Smooth muscle cell (in vitro differentiated cells): ENCODE data around the gene FAM186B. TPM values are rescaled to one million over a fixed set of nuclear protein-coding genes. Genes with fewer than 3 reads are reported as not detected.

ENCODE experiments used
- DNase-seq: peaks from one replicate; lab custom pipeline; 2025; ENCODE audit not compliant: unreplicated experiment; lab: John Stamatoyannopoulos, UW
- H2AFZ ChIP-seq: fragments of 200-600 bp; sonication (generic); 2 replicates; pipeline ENCODE4 v1.6.0; 2016; ENCODE audit warnings: antibody characterized with exemption, low read depth, mild to moderate bottlenecking
- H3F3A ChIP-seq: fragments of 200-600 bp; sonication (generic); 2 replicates; pipeline ENCODE4 v1.6.0; 2017; ENCODE audit warnings: antibody characterized with exemption, low read depth
- H3K27ac ChIP-seq: fragments of 200-600 bp; sonication (generic); 2 replicates; pipeline ENCODE4 v1.5.1; 2016; ENCODE audit warnings: low read depth, mild to moderate bottlenecking
- H3K27me3 ChIP-seq: fragments of 200-600 bp; sonication (generic); 2 replicates; pipeline ENCODE4 v1.6.1; 2016; ENCODE audit warnings: low read depth, mild to moderate bottlenecking
- H3K36me3 ChIP-seq: fragments of 200-600 bp; sonication (generic); 2 replicates; pipeline ENCODE4 v1.5.1; 2016; ENCODE audit warnings: low read depth
- H3K4me1 ChIP-seq: fragments of 200-600 bp; sonication (generic); 2 replicates; pipeline ENCODE4 v1.5.1; 2016; ENCODE audit warnings: low read depth
- H3K4me2 ChIP-seq: fragments of 200-600 bp; sonication (generic); 2 replicates; pipeline ENCODE4 v1.6.0; 2016; ENCODE audit warnings: mild to moderate bottlenecking
- H3K4me3 ChIP-seq: fragments of 200-600 bp; sonication (generic); 2 replicates; pipeline ENCODE4 v1.5.1; 2016; ENCODE audit warnings: mild to moderate bottlenecking
- H3K79me2 ChIP-seq: fragments of 200-600 bp; sonication (generic); 2 replicates; pipeline ENCODE4 v1.6.0; 2016; ENCODE audit warnings: low read depth, mild to moderate bottlenecking
- H3K9ac ChIP-seq: fragments of 200-600 bp; sonication (generic); 2 replicates; pipeline ENCODE4 v1.6.0; 2016; ENCODE audit warnings: low read depth
- H3K9me3 ChIP-seq: fragments of 200-600 bp; sonication (generic); replicated peaks from 2 replicates; pipeline ENCODE4 v1.5.1; 2016; ENCODE audit warnings: low read depth
- H4K20me1 ChIP-seq: fragments of 200-600 bp; sonication (generic); 2 replicates; pipeline ENCODE4 v1.6.0; 2016; ENCODE audit warnings: low read depth
- CTCF ChIP-seq: fragments of 200-600 bp; sonication (generic); IDR thresholded peaks from 2 replicates; pipeline ENCODE4 v1.5.1; 2017; ENCODE audit warnings: borderline replicate concordance, mild to moderate bottlenecking, antibody characterized with exemption; ENCODE audit not compliant: insufficient read depth, poor library complexity, severe bottlenecking
- WGBS: methylation state at CpG from one replicate; pipeline ENCODE4 v1.1.7; 2016; ENCODE audit warnings: low lambda C conversion rate; 5-methylcytosine and 5-hydroxymethylcytosine counted together
- polyA plus RNA-seq: library from polyadenylated mRNA; unstranded; fragments of >200 nt; fragmentation: Nextera tagmentation; extraction: Ambion mirVana; gene quantifications from 2 replicates; pipeline ENCODE4 v1.2.1, GENCODE V29; 2016
- total RNA-seq: library from RNA; depleted of rRNA; stranded (reverse); fragments of >200 nt; gene quantifications from 2 replicates; pipeline ENCODE4 v1.2.3, GENCODE V29; 2014

FAM186B gene
- total and polyA plus RNA-seq, 2 experiments from 2014 or later = 0.18 to 1.3 TPM

DNA sequence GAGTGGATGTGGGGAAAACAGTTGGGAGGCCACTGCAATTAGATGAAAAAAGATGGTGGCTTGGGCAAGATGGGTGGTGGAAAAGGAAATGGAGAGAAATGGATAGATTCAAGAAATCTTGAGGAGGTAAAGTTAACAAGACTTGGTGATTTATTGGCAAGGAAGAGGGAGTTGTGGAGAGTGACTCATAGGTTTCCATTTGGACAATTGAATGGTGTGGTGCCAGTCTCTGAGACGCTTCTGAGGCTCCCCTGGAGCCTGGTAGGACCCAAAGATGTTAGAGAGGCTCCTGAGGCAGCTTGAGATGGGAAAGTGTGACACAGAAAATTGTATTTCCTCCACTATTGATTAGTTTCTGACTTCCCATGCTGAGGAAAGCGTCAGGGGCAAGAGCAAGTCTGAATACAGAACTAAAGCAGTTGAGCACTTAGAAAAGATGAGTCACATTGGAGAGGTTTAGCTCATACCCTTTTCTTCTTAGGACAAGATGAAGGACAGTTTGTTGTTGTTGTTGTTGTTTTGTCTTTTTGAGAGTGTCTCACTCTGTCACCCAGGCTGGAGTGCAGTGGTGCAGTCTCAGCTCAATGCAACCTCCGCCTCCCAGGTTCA is 22.4 kb upstream of the FAM186B start:
- no peaks in the 10 kb centered on the region for H3K27me3 ChIP-seq
- peaks cover 9% of the 10 kb centered on the region for H4K20me1 ChIP-seq
- peaks cover 4% of the 10 kb centered on the region for H3K4me1 ChIP-seq
- H3K27ac ChIP-seq = peak overlapping the region; percentile 4
- H3K9ac ChIP-seq = no peak overlapping the region
- no peaks in the 10 kb centered on the region for H3K36me3 ChIP-seq
- H3K9me3 ChIP-seq = no peaks in the 10 kb centered on the region
- peaks cover 21% of the 10 kb centered on the region for H3F3A ChIP-seq
- no peak overlapping the region for H3K4me3 ChIP-seq
- WGBS = 80% methylated on average over 3 of the region's 3 CpGs
- DNase-seq = no peak
- no peaks in the 10 kb centered on the region for H3K79me2 ChIP-seq
- no peak overlapping the region for H3K4me2 ChIP-seq
- no peak for TF ChIP-seq CTCF
- H2AFZ ChIP-seq = no peak overlapping the region

DNA sequence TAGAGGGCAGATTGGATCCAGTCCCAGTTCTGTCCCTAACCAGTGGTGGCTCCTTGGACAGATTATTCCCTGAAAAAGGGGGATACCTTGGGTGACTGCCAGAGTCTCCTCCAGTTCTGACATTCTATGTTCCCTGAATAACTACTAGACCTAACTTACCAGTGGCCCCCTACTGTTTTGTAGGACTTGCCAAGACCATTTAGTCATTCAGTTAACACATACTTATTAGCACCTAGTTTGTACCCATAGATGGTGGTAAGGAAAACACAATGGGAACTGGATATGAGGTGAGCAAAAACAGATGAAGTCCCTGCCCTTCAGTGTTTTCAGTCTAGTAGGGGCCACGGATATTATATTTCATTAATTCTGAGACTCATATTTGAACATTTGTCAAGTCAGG is 21.4 kb upstream of the FAM186B start:
- Histone ChIP-seq H3K27ac (no peak overlapping the region), H3K27me3 (no peaks in the 10 kb centered on the region), H4K20me1 (peaks cover 9% of the 10 kb centered on the region), H3K4me2 (no peak overlapping the region), H2AFZ (no peak overlapping the region), H3K36me3 (no peaks in the 10 kb centered on the region), H3K79me2 (no peaks in the 10 kb centered on the region), H3K9ac (no peak overlapping the region), H3K4me1 (peaks cover 13% of the 10 kb centered on the region), H3F3A (peaks cover 30% of the 10 kb centered on the region), H3K4me3 (no peak overlapping the region), H3K9me3 (no peaks in the 10 kb centered on the region)
- no peak for DNase-seq
- 96% methylated on average over 1 of the region's 1 CpG for WGBS
- no peak for TF ChIP-seq CTCF

GRCh38 chr12:49626169-49626835 is 20.9 kb upstream of the FAM186B start:
- peak overlapping the region; percentile 17 for H3K9ac ChIP-seq
- peak overlapping the region; percentile 52 for H3K27ac ChIP-seq
- H4K20me1 ChIP-seq = peaks cover 9% of the 10 kb centered on the region
- H2AFZ ChIP-seq = no peak overlapping the region
- no peaks in the 10 kb centered on the region for H3K27me3 ChIP-seq
- H3K4me1 ChIP-seq = peaks cover 16% of the 10 kb centered on the region
- no peaks in the 10 kb centered on the region for H3K79me2 ChIP-seq
- H3F3A ChIP-seq = peaks cover 33% of the 10 kb centered on the region
- no peak for DNase-seq
- no peaks in the 10 kb centered on the region for H3K36me3 ChIP-seq
- TF ChIP-seq CTCF = peak; percentile 6
- H3K4me3 ChIP-seq = no peak overlapping the region
- H3K4me2 ChIP-seq = no peak overlapping the region
- 90% methylated on average over 6 of the region's 6 CpGs for WGBS
- H3K9me3 ChIP-seq = no peaks in the 10 kb centered on the region
